Rectal smooth muscle tissue (tissue), 1 donor: ENCODE results near the gene TIGD6.

ENCODE experiments used
- H3K27ac ChIP-seq: one replicate; pipeline ENCODE4 v1.7.0; 2013; ENCODE audit warnings: low read depth, low read length, inconsistent platforms
- H3K27me3 ChIP-seq: one replicate; pipeline ENCODE4 v1.7.0; 2013; ENCODE audit warnings: low read length; ENCODE audit not compliant: control insufficient read depth, insufficient read depth
- H3K36me3 ChIP-seq: one replicate; pipeline ENCODE4 v1.7.0; 2013; ENCODE audit warnings: low read length; ENCODE audit not compliant: control insufficient read depth, insufficient read depth
- H3K4me1 ChIP-seq: one replicate; pipeline ENCODE4 v1.7.0; 2013; ENCODE audit warnings: low read length; ENCODE audit not compliant: control insufficient read depth, insufficient read depth
- H3K4me3 ChIP-seq: one replicate; pipeline ENCODE4 v1.7.0; 2013; ENCODE audit warnings: low read length
- H3K9ac ChIP-seq: one replicate; pipeline ENCODE4 v1.7.0; 2013; ENCODE audit warnings: low read length

The TIGD6 gene

DNA sequence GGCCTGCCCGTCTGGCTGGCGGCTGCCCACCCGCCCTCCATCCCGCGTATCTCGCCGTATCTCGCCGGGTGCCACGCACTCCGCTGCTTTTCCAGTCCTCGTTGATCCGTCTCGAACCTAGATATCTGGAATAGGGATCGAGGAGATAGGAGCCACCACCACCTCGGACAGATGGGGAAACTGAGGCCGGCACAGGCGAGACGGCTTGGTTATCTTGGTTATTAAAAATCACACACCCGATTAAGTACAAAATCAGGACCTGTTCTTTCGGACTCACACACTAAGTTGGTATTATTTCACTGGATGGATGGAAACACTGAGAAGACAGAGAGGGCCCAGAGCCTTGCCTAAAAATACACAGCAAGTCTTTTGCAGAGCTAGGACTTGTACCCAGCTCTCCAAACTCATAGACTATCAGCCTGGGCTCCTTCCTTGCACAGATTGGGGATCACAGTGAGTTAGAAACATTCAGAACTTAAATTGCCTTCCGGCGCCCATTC lies 39.2 kb downstream of the TIGD6 start:
- no peaks in the 10 kb centered on the region for H3K27me3 ChIP-seq
- peak overlapping the region; percentile 91 for H3K27ac ChIP-seq

DNA sequence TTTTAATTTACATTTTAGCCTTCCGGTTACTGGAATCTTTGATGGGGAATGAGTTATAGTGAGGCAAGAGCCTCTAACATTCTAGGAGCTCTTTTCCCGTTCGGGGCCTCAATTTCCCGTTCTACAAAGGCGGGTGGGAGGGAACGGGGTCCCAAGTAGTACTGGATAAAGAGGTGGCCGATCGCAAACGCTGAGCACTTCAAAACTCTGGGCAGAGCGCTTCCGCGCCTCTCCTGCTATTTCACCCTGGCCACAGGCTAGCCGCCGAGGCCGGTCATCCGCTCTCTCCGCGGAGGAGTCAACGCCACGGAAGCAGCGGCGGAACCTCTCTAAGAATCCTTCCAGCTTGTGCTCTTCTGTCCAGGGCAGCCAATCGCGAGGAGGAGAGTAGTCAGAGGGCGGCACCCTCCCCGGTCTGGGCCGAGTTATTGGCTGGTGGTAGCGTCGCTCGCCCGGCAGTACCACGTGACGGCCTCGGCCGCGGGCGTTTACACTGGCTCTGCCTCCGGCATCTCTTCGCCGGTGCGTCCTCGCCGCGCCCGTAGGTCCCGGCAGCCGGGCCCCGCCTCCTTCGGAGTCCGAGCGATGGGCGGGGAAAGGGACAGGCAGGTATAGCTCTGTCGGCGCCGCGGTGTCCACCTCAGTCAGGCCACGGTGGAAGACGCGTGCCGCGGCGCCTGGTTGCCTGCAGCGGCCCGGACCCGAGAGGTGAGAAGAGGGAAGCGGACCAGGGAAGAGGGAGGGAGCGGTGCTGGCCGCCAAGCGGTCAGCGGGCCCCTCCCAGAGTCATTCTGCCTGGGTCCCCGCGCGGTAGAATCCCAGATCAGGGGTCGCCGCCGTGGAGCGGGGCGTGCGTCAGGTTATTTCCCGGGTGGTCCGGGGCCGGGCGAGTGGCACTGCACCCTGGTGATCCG lies 39.9 kb downstream of the TIGD6 start, which contains the start of gene SLC26A2:
TSS of gene SLC26A2 (plus strand) at position 487 of the 914 bp plus-strand sequence. CDS start 16,895 bp downstream, outside the sequence.
- Histone ChIP-seq H3K27me3 (no peaks in the 10 kb centered on the region), H3K4me3 (peak within 1 kb of the TSS; percentile 77), H3K9ac (peak within 1 kb of the TSS; percentile 83), H3K27ac (peak within 1 kb of the TSS; percentile 91), H3K36me3 (no peaks in the 10 kb centered on the region), H3K4me1 (peaks cover 6% of the 10 kb centered on the region)

More for the DNA sequence above, 39.2 kb downstream of the TIGD6 start:
- peak overlapping the region; percentile 76 for H3K4me3 ChIP-seq
- peaks cover 6% of the 10 kb centered on the region for H3K4me1 ChIP-seq
- peak overlapping the region; percentile 58 for H3K9ac ChIP-seq
- H3K36me3 ChIP-seq, result no peaks in the 10 kb centered on the region

DNA sequence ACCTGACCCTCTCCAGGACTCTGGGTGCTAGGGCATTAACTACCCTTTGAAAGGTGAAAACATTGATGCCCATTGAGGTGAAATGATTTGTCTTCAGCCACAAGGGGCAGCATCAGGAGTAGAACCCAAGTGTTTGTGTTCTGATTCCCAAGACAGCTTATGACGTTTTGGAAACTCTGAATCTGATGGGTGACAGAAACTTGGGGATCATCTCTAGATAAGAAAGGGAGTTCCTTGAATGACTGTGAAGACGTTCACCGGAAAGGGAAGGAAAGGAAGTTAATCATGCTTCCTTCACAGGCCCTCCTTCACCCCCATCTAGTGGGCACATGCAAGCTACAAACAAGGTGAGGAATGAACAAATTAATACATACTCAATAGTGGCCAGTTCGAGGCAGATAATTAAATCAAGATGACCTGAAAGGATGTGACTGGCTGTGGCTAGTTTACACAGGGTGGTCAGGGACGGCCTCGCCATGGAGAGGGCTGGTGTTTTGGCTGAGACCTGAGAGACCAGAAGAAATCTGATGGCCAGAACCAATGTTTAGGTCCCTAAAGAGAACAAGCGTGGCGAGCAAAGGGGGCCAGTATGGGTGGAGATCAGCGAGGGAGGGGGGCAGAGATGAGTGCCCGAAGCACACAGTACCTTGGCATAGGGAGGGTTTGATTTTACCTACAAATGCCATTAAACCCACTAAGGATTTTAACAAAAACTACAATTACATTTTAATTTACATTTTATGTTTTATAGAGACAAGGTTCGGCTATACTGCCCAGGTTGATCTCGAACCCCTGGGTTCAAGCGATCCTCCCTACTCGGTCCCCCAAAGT lies 40.8 kb downstream of the TIGD6 start:
- Histone ChIP-seq H3K27me3 (no peaks in the 10 kb centered on the region), H3K36me3 (no peaks in the 10 kb centered on the region), H3K27ac (peak overlapping the region; percentile 91), H3K4me1 (peaks cover 6% of the 10 kb centered on the region), H3K4me3 (peak overlapping the region; percentile 77), H3K9ac (peak overlapping the region; percentile 83)

DNA sequence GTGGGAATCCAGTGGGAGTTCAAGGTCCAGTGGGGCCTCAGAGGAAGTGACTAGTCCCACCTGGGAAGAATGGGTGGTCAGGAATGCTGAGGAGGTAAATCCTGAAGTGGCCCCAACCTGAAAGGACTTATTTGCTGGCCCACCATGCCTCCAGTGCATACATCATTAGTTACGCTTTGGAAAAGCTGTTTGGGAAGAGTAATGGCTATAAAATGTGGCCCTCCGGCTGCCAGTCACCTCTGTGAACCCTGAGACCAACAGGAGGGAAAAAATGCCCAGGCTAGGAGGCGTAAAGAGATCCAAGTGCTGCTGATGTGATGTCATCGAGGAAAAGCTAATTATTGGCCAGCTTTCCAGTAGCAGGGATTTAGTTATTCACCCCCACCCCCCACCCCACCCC lies 42.6 kb downstream of the TIGD6 start:
- H3K27me3 ChIP-seq, result no peaks in the 10 kb centered on the region
- H3K36me3 ChIP-seq, result no peaks in the 10 kb centered on the region
- no peak overlapping the region for H3K9ac ChIP-seq
- peaks cover 6% of the 10 kb centered on the region for H3K4me1 ChIP-seq
- H3K27ac ChIP-seq, result no peak overlapping the region
- no peak overlapping the region for H3K4me3 ChIP-seq

DNA sequence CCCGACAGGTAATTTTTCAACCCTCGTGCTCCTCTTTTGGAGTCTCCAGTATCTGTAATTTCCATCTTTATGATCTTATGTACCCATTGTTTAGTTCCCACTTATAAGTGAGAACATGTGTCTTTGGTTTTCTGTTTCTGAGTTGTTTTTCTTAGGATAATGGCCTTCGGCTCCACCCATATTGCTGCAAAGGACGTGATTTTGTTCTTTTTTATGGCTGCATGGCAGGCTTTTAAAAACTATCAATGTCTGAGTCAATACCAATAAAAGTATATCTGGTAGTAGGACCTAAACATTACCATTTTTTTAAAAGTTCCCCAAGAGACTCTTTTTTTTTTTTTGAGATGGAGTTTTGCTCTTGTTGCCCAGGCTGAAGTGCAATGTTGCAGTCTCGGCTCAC lies 43.8 kb downstream of the TIGD6 start:
- no peak overlapping the region for H3K27ac ChIP-seq

DNA sequence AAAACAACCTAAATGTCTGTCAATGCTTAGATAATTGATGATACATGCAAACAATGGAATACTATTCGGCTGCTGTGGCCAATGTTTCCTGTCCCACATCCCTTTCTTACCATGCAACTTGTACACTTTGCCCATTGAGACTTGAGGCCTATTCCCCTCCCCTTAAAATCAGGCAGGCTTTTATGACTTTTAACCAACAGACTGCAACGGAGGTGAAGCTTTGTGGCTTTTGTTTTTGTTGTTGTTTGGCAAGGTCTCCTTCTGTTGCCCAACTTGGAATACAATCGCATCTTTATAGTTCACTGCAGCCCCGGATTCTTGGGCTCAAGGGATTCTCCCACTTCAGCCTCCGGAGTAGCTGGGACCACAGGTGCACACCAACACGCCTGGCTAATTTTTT lies 45.7 kb downstream of the TIGD6 start:
- no peaks in the 10 kb centered on the region for H3K36me3 ChIP-seq

More for the DNA sequence above, 43.8 kb downstream of the TIGD6 start:
- no peak overlapping the region for H3K9ac ChIP-seq
- no peaks in the 10 kb centered on the region for H3K36me3 ChIP-seq
- H3K27me3 ChIP-seq, result no peaks in the 10 kb centered on the region
- no peak overlapping the region for H3K4me3 ChIP-seq
- H3K4me1 ChIP-seq, result peaks cover 6% of the 10 kb centered on the region

DNA sequence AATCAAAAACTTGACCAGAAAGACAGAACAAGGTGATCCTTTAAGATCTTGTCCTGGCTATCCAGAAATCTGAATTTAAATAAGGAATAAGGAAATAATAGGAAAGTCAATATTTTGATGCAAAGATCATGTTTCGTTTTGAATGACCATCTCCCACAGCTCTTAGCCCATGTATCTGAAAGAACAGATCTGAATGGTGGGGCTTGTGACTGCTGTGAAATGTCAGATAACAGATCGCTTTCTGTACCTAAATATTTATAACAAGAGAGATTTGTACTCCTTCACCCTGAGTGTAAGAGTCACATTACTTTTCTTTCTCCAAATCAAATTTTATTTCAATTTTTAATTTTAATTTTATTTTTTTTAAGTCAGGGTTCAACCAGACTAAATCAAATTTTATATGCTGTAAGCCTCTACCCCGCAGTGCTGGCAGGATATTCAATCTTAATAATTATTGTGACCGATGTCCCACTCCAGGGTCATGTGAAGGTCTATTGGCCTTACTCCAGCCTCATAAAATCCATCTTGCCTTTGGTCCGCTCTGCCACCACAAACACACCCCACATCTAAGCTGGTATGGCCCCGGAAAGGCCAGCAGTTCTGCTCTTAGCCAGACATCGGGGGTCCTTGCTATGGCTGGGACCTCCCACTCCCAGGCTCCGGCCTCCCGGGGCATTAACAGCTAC lies 46.9 kb downstream of the TIGD6 start:
- no peaks in the 10 kb centered on the region for H3K4me1 ChIP-seq
- H3K4me3 ChIP-seq, result no peak overlapping the region
- no peak overlapping the region for H3K9ac ChIP-seq
- H3K27me3 ChIP-seq, result no peaks in the 10 kb centered on the region
- no peaks in the 10 kb centered on the region for H3K36me3 ChIP-seq
- no peak overlapping the region for H3K27ac ChIP-seq

More for the DNA sequence above, 45.7 kb downstream of the TIGD6 start:
- peaks cover 3% of the 10 kb centered on the region for H3K4me1 ChIP-seq
- H3K4me3 ChIP-seq, result no peak overlapping the region
- H3K27me3 ChIP-seq, result no peaks in the 10 kb centered on the region
- no peak overlapping the region for H3K27ac ChIP-seq
- H3K9ac ChIP-seq, result no peak overlapping the region

DNA sequence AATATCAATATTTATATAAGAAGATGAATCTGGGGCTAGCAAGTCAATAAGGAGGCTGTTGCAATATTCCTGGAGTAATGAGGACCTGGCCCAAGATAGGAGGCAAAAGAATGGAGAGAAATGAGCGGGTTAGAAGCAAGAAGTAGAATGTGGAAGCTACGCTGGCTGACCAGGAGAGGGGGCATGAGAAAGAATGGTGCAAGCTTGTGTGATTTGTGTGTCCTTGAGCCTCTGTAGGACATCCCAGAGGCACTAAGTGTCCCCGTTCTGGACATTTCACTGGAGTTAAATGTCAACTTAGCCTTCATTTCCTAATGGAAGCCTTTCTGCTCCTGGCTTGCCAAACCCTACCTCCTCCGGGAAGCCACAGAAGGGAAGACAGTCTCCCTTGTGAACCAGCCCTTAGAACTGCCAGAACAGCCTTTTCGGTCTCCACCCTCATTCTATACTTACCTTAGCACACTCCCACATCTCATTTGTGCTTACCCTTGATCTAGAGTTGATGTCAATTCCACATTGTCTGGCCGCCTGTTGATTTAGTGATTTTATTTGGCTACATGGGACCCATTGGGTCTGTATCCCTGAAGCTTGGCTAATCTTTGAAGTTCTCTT lies 49.2 kb downstream of the TIGD6 start:
- Histone ChIP-seq H3K27me3 (no peaks in the 10 kb centered on the region), H3K4me1 (no peaks in the 10 kb centered on the region), H3K9ac (no peak overlapping the region), H3K4me3 (no peak overlapping the region), H3K27ac (no peak overlapping the region), H3K36me3 (no peaks in the 10 kb centered on the region)

DNA sequence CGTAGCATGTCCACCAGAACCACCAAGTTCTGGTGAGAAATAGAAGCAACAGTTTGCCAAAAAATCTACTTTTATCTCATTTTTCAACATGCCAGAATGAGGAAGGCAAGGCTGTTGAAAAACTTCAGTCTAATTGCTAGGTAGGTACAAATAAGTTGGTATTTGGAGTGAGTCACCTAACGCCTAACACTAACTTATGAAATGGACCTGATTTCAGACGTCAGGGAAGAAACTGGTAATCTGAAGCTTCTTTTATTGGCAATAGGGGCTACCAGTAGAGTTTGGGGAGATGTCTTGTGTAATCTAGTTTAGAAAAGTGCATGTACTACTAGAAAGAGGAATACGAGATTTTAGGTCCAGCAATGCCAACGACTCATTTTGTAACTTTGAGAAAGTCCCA lies 51.5 kb downstream of the TIGD6 start:
- no peaks in the 10 kb centered on the region for H3K36me3 ChIP-seq
- H3K4me3 ChIP-seq, result no peak overlapping the region
- H3K9ac ChIP-seq, result no peak overlapping the region
- H3K27me3 ChIP-seq, result no peaks in the 10 kb centered on the region
- H3K4me1 ChIP-seq, result no peaks in the 10 kb centered on the region
- H3K27ac ChIP-seq, result no peak overlapping the region

DNA sequence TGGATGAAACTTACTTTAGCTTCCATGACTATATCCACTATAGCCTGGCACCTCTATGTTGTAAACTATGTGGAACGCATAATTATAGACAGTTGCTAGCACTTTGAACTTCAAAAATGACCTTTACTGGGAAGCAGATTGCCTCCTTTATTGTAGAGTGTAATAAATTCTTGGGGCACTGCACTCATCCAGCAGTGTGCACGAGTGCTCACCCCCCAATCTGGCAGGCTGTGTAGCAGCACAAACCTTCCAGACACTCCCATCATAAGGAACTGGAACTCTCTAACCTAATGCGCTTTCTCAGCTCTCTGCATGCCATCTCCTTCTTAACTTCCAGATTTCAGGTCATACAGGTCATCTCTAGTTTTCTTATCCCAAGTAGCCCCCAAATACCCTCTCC lies 54.3 kb downstream of the TIGD6 start:
- Histone ChIP-seq H3K9ac (no peak overlapping the region), H3K27me3 (no peaks in the 10 kb centered on the region), H3K27ac (no peak overlapping the region), H3K36me3 (no peaks in the 10 kb centered on the region), H3K4me1 (no peaks in the 10 kb centered on the region), H3K4me3 (no peak overlapping the region)

DNA sequence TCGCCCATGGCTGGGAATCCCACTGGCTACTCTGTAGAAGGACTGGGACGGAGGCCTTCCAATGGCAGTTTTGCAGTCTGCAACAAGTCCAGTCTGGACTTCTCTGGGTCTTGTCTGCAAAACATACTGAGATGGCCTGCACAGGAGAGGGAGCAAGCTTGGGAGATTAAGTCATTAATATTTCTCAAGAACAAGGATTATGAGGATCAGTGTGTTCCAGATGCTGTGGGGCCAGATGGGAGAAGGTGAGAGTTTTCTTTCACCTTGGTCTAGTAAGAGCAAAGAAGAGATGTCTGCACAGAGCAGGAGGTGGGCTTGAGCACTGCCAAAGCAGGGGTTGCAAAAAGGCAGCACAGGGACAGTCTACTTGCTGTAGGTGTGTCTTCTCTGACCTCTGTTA lies 55.8 kb downstream of the TIGD6 start, which contains the start of gene PDE6A:
TSS of gene PDE6A (minus strand) at position 128 of the 400 bp plus-strand sequence. CDS start at position 8, 120 bp downstream.
- Histone ChIP-seq H3K27ac (no peak within 1 kb of the TSS), H3K9ac (no peak within 1 kb of the TSS), H3K4me1 (no peaks in the 10 kb centered on the region), H3K36me3 (no peaks in the 10 kb centered on the region), H3K27me3 (no peaks in the 10 kb centered on the region), H3K4me3 (no peak within 1 kb of the TSS)
